ENCODE data around the gene NRSN1. TPM values are rescaled to one million over a fixed set of nuclear protein-coding genes. Genes with fewer than 3 reads are reported as not detected.

NRSN1 gene
- total and polyA plus RNA-seq, 8 donors = 0.25 to 1.1 (median 0.49) TPM; not detected in 4

GRCh38 chr6:24191346-24191745, 65.3 kb downstream of the NRSN1 start:
- Histone ChIP-seq H3K36me3 (no peaks in the 10 kb centered on the region), H3K27ac (no peak overlapping the region), H3K9me3 (no peaks in the 10 kb centered on the region), H3K4me1 (no peaks in the 10 kb centered on the region), H3K27me3 (no peaks in the 10 kb centered on the region), H3K4me3 (no peak overlapping the region)
- 41 to 91% (median 49%) methylated on average over 1 to 2 of the region's 2 CpGs for WGBS, 5 donors
- DNase-seq = no peak
- intact Hi-C loops (cut with DNase I; ENCODE audit: low total_unique reads) = no loop called here
- no peak for TF ChIP-seq EP300 (IDR thresholded peaks at IDR 0.05)
- TF ChIP-seq CTCF (IDR thresholded peaks at IDR 0.05) = no peak
- no peak for TF ChIP-seq POLR2A (IDR thresholded peaks at IDR 0.05)

DNA sequence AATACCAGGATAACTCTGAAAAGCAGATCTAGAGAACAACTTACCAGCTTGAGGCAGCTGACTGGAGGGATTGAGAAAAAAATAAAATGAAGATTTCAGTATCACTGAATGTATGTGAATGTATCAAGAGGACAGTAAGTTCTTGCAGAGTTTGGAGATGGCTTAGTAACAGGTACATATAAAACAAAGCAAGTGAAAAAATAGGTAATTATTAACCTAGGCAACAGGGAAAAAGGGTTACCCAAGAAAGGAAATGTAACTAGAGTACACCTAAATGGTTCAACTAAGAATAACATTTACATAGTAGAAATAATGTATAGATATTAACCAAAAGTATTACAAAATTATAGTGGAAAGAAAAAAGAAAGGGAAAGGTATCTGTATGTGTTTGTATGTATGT, 67.3 kb downstream of the NRSN1 start:
- Histone ChIP-seq H3K4me3 (no peak overlapping the region), H3K4me1 (no peaks in the 10 kb centered on the region), H3K27me3 (no peaks in the 10 kb centered on the region), H3K27ac (no peak overlapping the region), H3K9me3 (no peaks in the 10 kb centered on the region), H3K36me3 (no peaks in the 10 kb centered on the region)
- DNase-seq = no peak
- no peak for TF ChIP-seq EP300 (IDR thresholded peaks at IDR 0.05)
- TF ChIP-seq POLR2AphosphoS5 (IDR thresholded peaks at IDR 0.05) = no peak
- no peak for TF ChIP-seq CTCF (IDR thresholded peaks at IDR 0.05)
- TF ChIP-seq POLR2A (IDR thresholded peaks at IDR 0.05) = no peak
- intact Hi-C loops (cut with DNase I; ENCODE audit: low total_unique reads) = no loop called here

GRCh38 chr6:24194978-24195700, 69.1 kb downstream of the NRSN1 start:
- intact Hi-C loops (cut with DNase I; ENCODE audit: low total_unique reads) = no loop called here
- Histone ChIP-seq H3K27ac (no peak overlapping the region), H3K27me3 (no peaks in the 10 kb centered on the region), H3K9me3 (no peaks in the 10 kb centered on the region), H3K4me3 (no peak overlapping the region), H3K4me1 (no peaks in the 10 kb centered on the region), H3K36me3 (no peaks in the 10 kb centered on the region)
- 88 to 98% (median 91%) methylated on average over 2 of the region's 2 CpGs for WGBS, 5 donors
- TF ChIP-seq EP300 (IDR thresholded peaks at IDR 0.05) = no peak
- TF ChIP-seq POLR2A (IDR thresholded peaks at IDR 0.05) = no peak
- no peak for TF ChIP-seq POLR2AphosphoS5 (IDR thresholded peaks at IDR 0.05)
- no peak for TF ChIP-seq CTCF (IDR thresholded peaks at IDR 0.05)
- DNase-seq = no peak

DNA sequence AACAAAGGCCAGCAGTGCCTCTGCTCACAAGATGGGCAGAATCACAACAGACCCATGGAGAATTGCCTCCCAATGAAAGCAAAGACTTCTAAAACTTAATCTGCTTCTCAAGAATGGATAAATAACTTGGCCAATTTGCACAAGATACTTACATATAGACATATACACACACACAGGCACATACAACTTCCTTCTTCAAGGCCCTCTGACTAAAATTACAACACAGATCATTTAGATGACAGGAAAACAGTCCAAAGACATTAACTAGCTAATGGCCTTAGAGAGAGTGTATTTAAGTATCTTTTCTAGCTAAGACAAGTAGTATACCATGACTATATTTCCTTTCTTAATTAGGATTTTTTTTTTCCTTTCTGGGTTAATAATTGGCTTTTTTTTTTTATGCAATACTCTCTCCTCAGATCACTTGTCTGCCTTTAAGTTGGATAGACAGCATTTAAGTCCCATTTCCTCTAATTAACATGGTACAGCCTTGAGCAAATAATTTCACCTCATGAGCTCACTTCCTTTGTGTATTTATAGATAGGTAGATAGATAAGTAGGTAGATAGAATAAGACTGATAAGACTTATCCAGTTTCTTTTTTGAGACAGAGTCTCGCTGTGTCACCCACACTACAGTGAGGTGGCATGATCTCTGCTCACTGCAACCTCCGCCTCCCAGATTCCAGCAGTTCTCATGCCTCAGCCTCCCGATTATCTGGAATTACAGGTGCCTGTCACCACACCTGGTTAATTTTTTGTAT, 70.0 kb downstream of the NRSN1 start:
- WGBS, 5 donors = 60 to 81% (median 69%) methylated on average over 3 of the region's 3 CpGs
- no peak overlapping the region for H3K4me3 ChIP-seq
- intact Hi-C loops (cut with DNase I; ENCODE audit: low total_unique reads) = no loop called here

More for the DNA sequence above, 70.0 kb downstream of the NRSN1 start:
- Histone ChIP-seq H3K27me3 (no peaks in the 10 kb centered on the region), H3K36me3 (no peaks in the 10 kb centered on the region), H3K9me3 (no peaks in the 10 kb centered on the region), H3K27ac (no peak overlapping the region), H3K4me1 (no peaks in the 10 kb centered on the region)
- DNase-seq = no peak
- TF ChIP-seq EP300 (IDR thresholded peaks at IDR 0.05) (no peak), POLR2A (IDR thresholded peaks at IDR 0.05) (no peak), CTCF (IDR thresholded peaks at IDR 0.05) (no peak), POLR2AphosphoS5 (IDR thresholded peaks at IDR 0.05) (no peak)

Small RNAs within 50 kb of the gene (small RNA-seq; reads per million reads assigned to genes)
- gene RF00218 = 0 reads per million in 4 donors

Other genes starting within 250 kb of the NRSN1 start
- gene DCDC2, start 231.8 kb downstream of the NRSN1 start, total RNA-seq = 1 to 10 TPM in 3 of 5 donors, under 1 TPM in 2; under 0.01 to 2.8 (median 2.2) TPM
- 1 to 10 TPM in 1 of 3 donors, under 1 TPM in 2; 0.15 to 2.7 (median 0.48) TPM for gene DCDC2, start 231.8 kb downstream of the NRSN1 start, polyA plus RNA-seq

All from stomach (tissue), 9 donors.